H1 (cell line): ENCODE results near the gene MTMR8. TPM values are rescaled to one million over a fixed set of nuclear protein-coding genes. Genes with fewer than 3 reads are reported as not detected.

Experiments used
- CTCF ChIA-PET: fragments of 300-600 bp; sonication (Branson Sonifier 250); formaldehyde crosslinking; loops from one replicate; lab custom pipeline; 2021; ENCODE audit not compliant: partially characterized antibody; lab: Charles Lee
- POLR2A ChIA-PET: fragments of 300-600 bp; sonication (Branson Sonifier 250); formaldehyde crosslinking; loops from one replicate; lab custom pipeline; 2021; ENCODE audit warnings: inconsistent platforms; ENCODE audit not compliant: partially characterized antibody; lab: Charles Lee
- DNase-seq, 2 experiments: peaks; one replicate each; pipeline versions ENCODE4 v3.0.0 to v3.0.0-alpha.2; 2010 to 2022; ENCODE audit warnings: low spot score in 2 of 2, low read depth in 1 of 2, mixed read lengths in 1 of 2
- FAIRE-seq: peaks from 2 replicates; lab custom pipeline; 2011; peaks lifted over from hg19 to GRCh38; lab: Jason Lieb, UNC
- H2AFZ ChIP-seq: 2 replicates; pipeline ENCODE4 v1.8.1; 2012; ENCODE audit warnings: low read length, inconsistent platforms
- H2AK5ac ChIP-seq: 2 replicates; pipeline ENCODE4 v1.6.1; 2013; ENCODE audit warnings: low read depth, low read length
- H2BK120ac ChIP-seq: replicated peaks from 2 replicates; pipeline ENCODE3; 2013; ENCODE audit warnings: low read depth, low read length, inconsistent platforms
- H2BK12ac ChIP-seq: 2 replicates; pipeline ENCODE4 v1.6.1; 2013; ENCODE audit warnings: low read depth, low read length
- H2BK15ac ChIP-seq: 2 replicates; pipeline ENCODE4 v1.6.1; 2013; ENCODE audit warnings: low read length
- H2BK20ac ChIP-seq: 2 replicates; pipeline ENCODE4 v1.6.1; 2013; ENCODE audit warnings: low read length
- H2BK5ac ChIP-seq: 2 replicates; pipeline ENCODE4 v1.6.1; 2013; ENCODE audit warnings: low read depth, low read length
- H3K14ac ChIP-seq: 2 replicates; pipeline ENCODE4 v1.6.1; 2013; ENCODE audit warnings: inconsistent platforms; ENCODE audit not compliant: insufficient read length
- H3K18ac ChIP-seq: 2 replicates; pipeline ENCODE4 v1.6.1; 2013; ENCODE audit warnings: low read length; ENCODE audit errors: extremely low read depth
- H3K23ac ChIP-seq: 2 replicates; pipeline ENCODE4 v1.6.1; 2013; ENCODE audit warnings: inconsistent platforms; ENCODE audit not compliant: insufficient read length
- H3K23me2 ChIP-seq: 2 replicates; pipeline ENCODE4 v1.6.1; 2013; ENCODE audit warnings: low read depth, low read length
- H3K27ac ChIP-seq: 2 replicates; pipeline ENCODE4 v1.6.1; 2011; ENCODE audit warnings: low read depth, low read length, inconsistent platforms
- H3K27me3 ChIP-seq, 4 experiments: replicated peaks in 1 of 4; 1 replicate in 1 of 4; 2 replicates in 3 of 4; pipeline versions ENCODE4 v1.6.1 to v1.8.1; 2011 to 2013; ENCODE audit warnings: low read length in 3 of 4, mild to moderate bottlenecking in 3 of 4, inconsistent platforms in 2 of 4, mixed read lengths in 2 of 4, moderate library complexity in 1 of 4; ENCODE audit not compliant: control insufficient read depth in 3 of 4, insufficient read depth in 3 of 4; ENCODE audit errors: extremely low read depth in 1 of 4
- H3K36me3 ChIP-seq, 4 experiments: 2 replicates each; pipeline versions ENCODE4 v1.6.1 to v1.8.1; 2011 to 2013; ENCODE audit warnings: mild to moderate bottlenecking in 4 of 4, low read length in 3 of 4, moderate library complexity in 2 of 4, control low read depth in 1 of 4, inconsistent platforms in 1 of 4; ENCODE audit not compliant: insufficient read depth in 4 of 4, control insufficient read depth in 2 of 4
- H3K4ac ChIP-seq: replicated peaks from 2 replicates; pipeline ENCODE3; 2013; ENCODE audit warnings: low read length, low read depth, mixed read lengths, inconsistent platforms; ENCODE audit not compliant: insufficient read length
- H3K4me1 ChIP-seq, 4 experiments: replicated peaks in 1 of 4; 1 replicate in 1 of 4; 2 replicates in 3 of 4; pipeline versions ENCODE4 v1.6.1 to v1.8.1; 2011 to 2013; ENCODE audit warnings: low read length in 3 of 4, inconsistent platforms in 2 of 4, mixed read lengths in 1 of 4; ENCODE audit not compliant: insufficient read depth in 4 of 4, control insufficient read depth in 3 of 4
- H3K4me2 ChIP-seq, 2 experiments: 2 replicates each; pipeline versions ENCODE4 v1.6.1 to v1.8.1; 2011 to 2013; ENCODE audit warnings: low read depth in 2 of 2, low read length in 2 of 2, control low read depth in 1 of 2, inconsistent platforms in 1 of 2, mild to moderate bottlenecking in 1 of 2; ENCODE audit not compliant: insufficient read depth in 1 of 2
- H3K4me3 ChIP-seq, 4 experiments: fragments of 200-600, 300-600 bp in 1 of 4; sonication (generic), shearing (Covaris generic), sonication (Bioruptor Twin) in 1 of 4; 2 replicates each; pipeline versions ENCODE4 v1.5.1 to v1.8.1; 2011 to 2016; ENCODE audit warnings: low read length in 4 of 4, low read depth in 3 of 4, control low read depth in 2 of 4, inconsistent platforms in 2 of 4, mild to moderate bottlenecking in 2 of 4, mixed read lengths in 1 of 4, moderate library complexity in 1 of 4; ENCODE audit not compliant: insufficient read depth in 2 of 4; ENCODE audit errors: extremely low read depth in 1 of 4
- H3K56ac ChIP-seq: replicated peaks from 2 replicates; pipeline ENCODE3; 2013; ENCODE audit warnings: low read depth, mild to moderate bottlenecking, mixed read lengths, low read length, inconsistent platforms; ENCODE audit not compliant: insufficient read length
- H3K79me1 ChIP-seq: 2 replicates; pipeline ENCODE4 v1.6.1; 2013; ENCODE audit warnings: low read depth, low read length, control low read depth
- H3K79me2 ChIP-seq, 2 experiments: 2 replicates each; pipeline versions ENCODE4 v1.6.1 to v1.8.1; 2012 to 2013; ENCODE audit warnings: low read length in 2 of 2, mild to moderate bottlenecking in 2 of 2, inconsistent platforms in 1 of 2; ENCODE audit not compliant: insufficient read depth in 2 of 2, control insufficient read depth in 1 of 2
- H3K9ac ChIP-seq, 4 experiments: replicated peaks in 1 of 4; 1 replicate in 1 of 4; 2 replicates in 3 of 4; pipeline versions ENCODE4 v1.6.1 to v1.8.1; 2011 to 2013; ENCODE audit warnings: low read depth in 3 of 4, low read length in 3 of 4, control low read depth in 2 of 4, mild to moderate bottlenecking in 2 of 4, moderate library complexity in 2 of 4, inconsistent platforms in 1 of 4; ENCODE audit errors: extremely low read depth in 1 of 4
- H3K9me3 ChIP-seq, 2 experiments: 2 replicates each; pipeline versions ENCODE4 v1.6.1 to v1.8.1; 2012 to 2013; ENCODE audit warnings: mild to moderate bottlenecking in 2 of 2, moderate library complexity in 2 of 2, control low read depth in 1 of 2, inconsistent platforms in 1 of 2, low read depth in 1 of 2, low read length in 1 of 2, mixed read lengths in 1 of 2; ENCODE audit not compliant: insufficient read depth in 2 of 2
- H4K20me1 ChIP-seq, 2 experiments: replicated peaks in 1 of 2; 2 replicates each; pipeline versions ENCODE3 to v1.8.1; 2011 to 2013; ENCODE audit warnings: inconsistent platforms in 2 of 2, low read length in 2 of 2, mild to moderate bottlenecking in 1 of 2; ENCODE audit not compliant: insufficient read depth in 2 of 2, control insufficient read depth in 1 of 2
- H4K5ac ChIP-seq: 2 replicates; pipeline ENCODE4 v1.6.1; 2013; ENCODE audit warnings: low read length, low read depth, mixed read lengths, inconsistent platforms; ENCODE audit not compliant: insufficient read length
- H4K8ac ChIP-seq: 2 replicates; pipeline ENCODE4 v1.8.0; 2013; ENCODE audit warnings: mild to moderate bottlenecking, moderate library complexity, low read length, inconsistent platforms; ENCODE audit not compliant: insufficient read depth; ENCODE audit errors: extremely low read depth
- H4K91ac ChIP-seq: replicated peaks from 2 replicates; pipeline ENCODE3; 2013; ENCODE audit warnings: low read length, mixed read lengths, inconsistent platforms; ENCODE audit not compliant: insufficient read length
- CBX5 ChIP-seq: fragments of 300-800, 300-1000 bp; sonication (generic); IDR thresholded peaks from 2 replicates; pipeline ENCODE4 v1.7.1; 2016; ENCODE audit warnings: antibody characterized with exemption, low read length, low read depth
- CREB1 ChIP-seq: IDR thresholded peaks from 2 replicates; pipeline ENCODE4 v1.6.1; 2012; ENCODE audit warnings: inconsistent platforms
- CTBP2 ChIP-seq: IDR thresholded peaks from 2 replicates; pipeline ENCODE4 v1.7.0; 2011; ENCODE audit warnings: borderline replicate concordance, mild to moderate bottlenecking, moderate library complexity, mixed read lengths, low read length; ENCODE audit not compliant: insufficient read depth, insufficient read length
- EZH2 ChIP-seq: fragments of 200-600 bp; sonication (generic); IDR thresholded peaks from 2 replicates; pipeline ENCODE4 v1.7.1; 2012; ENCODE audit warnings: low read depth, mild to moderate bottlenecking, moderate library complexity, low read length, inconsistent platforms; ENCODE audit not compliant: severe bottlenecking
- FOSL1 ChIP-seq: IDR thresholded peaks from 2 replicates; pipeline ENCODE4 v1.6.1; 2011; ENCODE audit warnings: mild to moderate bottlenecking, low read depth, low read length, moderate library complexity; ENCODE audit not compliant: insufficient read depth
- GABPA ChIP-seq: IDR thresholded peaks from 2 replicates; pipeline ENCODE4 v1.6.1; 2011; ENCODE audit warnings: mild to moderate bottlenecking, low read length, moderate library complexity, borderline replicate concordance; ENCODE audit not compliant: insufficient read depth
- PHF8 ChIP-seq: fragments of 200-600 bp; sonication (generic); conservative IDR thresholded peaks from 2 replicates; pipeline ENCODE4 v1.7.1; 2012; ENCODE audit warnings: low read depth, mild to moderate bottlenecking, inconsistent platforms, low read length, moderate library complexity
- POLR2A ChIP-seq, 2 experiments: IDR thresholded peaks; 1 replicate in 1 of 2; 2 replicates in 1 of 2; pipeline ENCODE4 v1.6.1; 2011; ENCODE audit warnings: low read depth in 2 of 2, low read length in 2 of 2, mild to moderate bottlenecking in 2 of 2; ENCODE audit errors: control extremely low read depth in 1 of 2
- RNF2 ChIP-seq: fragments of 200-900, 300-1000 bp; sonication (generic); IDR thresholded peaks from 2 replicates; pipeline ENCODE4 v1.7.1; 2016; ENCODE audit warnings: borderline replicate concordance, low read depth, mild to moderate bottlenecking, antibody characterized with exemption, low read length; ENCODE audit not compliant: poor library complexity, severe bottlenecking; ENCODE audit errors: missing control alignments
- SIX5 ChIP-seq: IDR thresholded peaks from 2 replicates; pipeline ENCODE4 v1.6.1; 2011; ENCODE audit warnings: mild to moderate bottlenecking, low read depth, low read length
- SP4 ChIP-seq: IDR thresholded peaks from 2 replicates; pipeline ENCODE4 v1.6.1; 2012; ENCODE audit warnings: low read length, inconsistent platforms
- TCF12 ChIP-seq: IDR thresholded peaks from 2 replicates; pipeline ENCODE4 v1.6.1; 2011; ENCODE audit warnings: low read depth, mild to moderate bottlenecking, low read length
- TEAD4 ChIP-seq: IDR thresholded peaks from 2 replicates; pipeline ENCODE4 v1.6.1; 2012; ENCODE audit warnings: low read depth, low read length, inconsistent platforms, mixed read lengths
- polyA plus RNA-seq, 7 experiments: library from polyadenylated mRNA; depleted of rRNA in 3 of 7; stranded (reverse) in 5 of 7; unstranded in 2 of 7; fragments of >200 nt in 5 of 7; fragments of 200-250 nt in 2 of 7; gene quantifications; 1 replicate in 5 of 7; 2 replicates in 1 of 7; 4 replicates in 1 of 7; pipeline versions ENCODE4 v1.2.1 to v1.2.3, GENCODE V29; 2011 to 2013; ENCODE audit warnings: missing spikeins in 2 of 7, mixed read lengths in 2 of 7
- total RNA-seq: library from RNA; stranded (reverse); fragmentation: NEBNext Ultra II Directional; extraction: Animal tissue kit (Norgen Biotek cat#: 25700); gene quantifications from 2 replicates; pipeline ENCODE4 v1.2.1, GENCODE V29; 2021

Gene MTMR8
- total and polyA plus RNA-seq, 2 of the 8 experiments (the other 6 are each of a cell fraction or from before 2014, with no cell fraction given), result 1.3 to 6.3 TPM

- Histone ChIP-seq H3K4ac (no peak overlapping the region), H3K56ac (no peak overlapping the region), H2AFZ (no peak overlapping the region), H2BK120ac (no peak overlapping the region), H3K4me2 (no peak overlapping the region), H4K91ac (no peak overlapping the region), H3K27me3 (no peaks in the 10 kb centered on the region), H2BK15ac (no peak overlapping the region), H2AK5ac (no peak overlapping the region), H3K14ac (no peak overlapping the region), H3K9me3 (no peaks in the 10 kb centered on the region), H3K4me1 (no peaks in the 10 kb centered on the region; a peak in 1 of 7 replicates), H4K20me1 (no peaks in the 10 kb centered on the region), H4K8ac (no peak overlapping the region), H3K23me2 (no peaks in the 10 kb centered on the region), H3K79me1 (no peaks in the 10 kb centered on the region), H2BK5ac (no peak overlapping the region), H3K27ac (no peak overlapping the region), H3K23ac (no peak overlapping the region), H3K4me3 (no peak overlapping the region), H3K36me3 (no peaks in the 10 kb centered on the region), H3K18ac (no peak overlapping the region), H4K5ac (no peak overlapping the region), H3K9ac (no peak overlapping the region), H3K79me2 (no peaks in the 10 kb centered on the region), H2BK20ac (no peak overlapping the region), H2BK12ac (no peak overlapping the region)
- ChIA-PET POLR2A (no interaction called here), CTCF (interaction anchor here (0.7 kb wide), 1 partner anchor 206 kb away, joined by 5 read pairs; no protein-coding TSS in a partner anchor)
- FAIRE-seq (no peak), DNase-seq (no peak)
- TF ChIP-seq RNF2 (no peak), CTBP2 (no peak), FOSL1 (no peak), SIX5 (no peak), POLR2A (IDR thresholded peaks at IDR 0.05; ENCODE audit: control extremely low read depth in 1 of 2, low read depth in 2 of 2, low read length in 2 of 2) (no peak), SP4 (no peak), TEAD4 (no peak), TCF12 (no peak), GABPA (no peak), CBX5 (no peak), PHF8 (no peak), EZH2 (no peak), CREB1 (no peak)
Measured at GRCh38 chrX:64330284-64330683, 65.0 kb downstream of the MTMR8 start.
